WERI-Rb-1 (cell line): ENCODE data around the gene HS3ST4.

ENCODE experiments used
- DNase-seq: peaks from one replicate; pipeline ENCODE4 v3.0.0-alpha.2; 2020
- H3K27ac ChIP-seq: fragments of 250-450 bp; sonication (Bioruptor Pico); 2 replicates; pipeline ENCODE4 v1.5.1; 2020; ENCODE audit warnings: mild to moderate bottlenecking, moderate library complexity
- H3K27me3 ChIP-seq: fragments of 250-450 bp; sonication (Bioruptor Pico); 2 replicates; pipeline ENCODE4 v1.5.1; 2021; ENCODE audit warnings: mild to moderate bottlenecking, low read depth, moderate library complexity; ENCODE audit not compliant: insufficient read depth, severe bottlenecking
- H3K36me3 ChIP-seq: fragments of 250-450 bp; sonication (Bioruptor Pico); 2 replicates; pipeline ENCODE4 v1.5.1; 2020; ENCODE audit warnings: mild to moderate bottlenecking, moderate library complexity
- H3K4me3 ChIP-seq: 2 replicates; pipeline ENCODE4 v1.5.1; 2011; ENCODE audit warnings: low read depth, mild to moderate bottlenecking, control low read depth, low read length
- H3K9me3 ChIP-seq: fragments of 250-450 bp; sonication (Bioruptor Pico); 2 replicates; pipeline ENCODE4 v1.5.1; 2021; ENCODE audit warnings: mild to moderate bottlenecking, moderate library complexity; ENCODE audit not compliant: severe bottlenecking
- TF ChIP-seq, protein P1 (sequence below): IDR thresholded peaks from 2 replicates; pipeline ENCODE4 v1.5.1; 2011; ENCODE audit warnings: low read depth, mild to moderate bottlenecking, control low read depth, inconsistent platforms, low read length

Gene HS3ST4

DNA sequence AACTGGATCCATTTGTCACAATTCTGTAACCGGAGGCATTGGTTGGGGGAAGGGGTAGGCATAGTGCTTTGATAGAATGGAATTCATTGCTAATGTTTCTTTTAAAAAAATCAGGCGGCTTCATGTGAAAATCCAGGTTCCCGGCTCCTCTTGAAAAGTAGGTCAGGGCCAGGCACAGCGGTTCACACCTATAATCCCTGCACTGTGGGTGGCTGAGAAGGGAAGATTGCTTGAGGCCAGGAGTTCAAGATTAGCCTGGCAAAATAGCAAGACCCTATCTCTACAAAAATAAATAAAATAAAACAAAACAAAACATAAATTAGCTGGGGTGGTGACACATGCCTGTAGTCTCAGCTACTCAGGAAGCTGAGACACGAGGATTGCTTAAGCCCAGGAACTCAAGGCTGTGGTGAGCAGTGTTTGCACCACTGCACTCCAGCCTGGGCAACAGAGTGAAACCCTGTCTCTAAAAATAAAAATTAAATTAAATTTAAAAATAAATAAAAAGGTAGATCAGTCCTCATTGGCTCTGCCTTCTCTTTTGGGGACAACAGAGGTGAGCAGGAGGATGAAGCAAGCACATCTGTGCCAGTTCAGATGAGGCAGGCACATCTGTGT lies 466.5 kb downstream of the HS3ST4 start:
- no peak overlapping the region for H3K27ac ChIP-seq
- H3K27me3 ChIP-seq, result no peaks in the 10 kb centered on the region
- no peaks in the 10 kb centered on the region for H3K36me3 ChIP-seq
- H3K4me3 ChIP-seq, result no peak overlapping the region
- DNase-seq, result no peak
- H3K9me3 ChIP-seq, result peaks cover 3% of the 10 kb centered on the region
- TF ChIP-seq, protein P1, sequence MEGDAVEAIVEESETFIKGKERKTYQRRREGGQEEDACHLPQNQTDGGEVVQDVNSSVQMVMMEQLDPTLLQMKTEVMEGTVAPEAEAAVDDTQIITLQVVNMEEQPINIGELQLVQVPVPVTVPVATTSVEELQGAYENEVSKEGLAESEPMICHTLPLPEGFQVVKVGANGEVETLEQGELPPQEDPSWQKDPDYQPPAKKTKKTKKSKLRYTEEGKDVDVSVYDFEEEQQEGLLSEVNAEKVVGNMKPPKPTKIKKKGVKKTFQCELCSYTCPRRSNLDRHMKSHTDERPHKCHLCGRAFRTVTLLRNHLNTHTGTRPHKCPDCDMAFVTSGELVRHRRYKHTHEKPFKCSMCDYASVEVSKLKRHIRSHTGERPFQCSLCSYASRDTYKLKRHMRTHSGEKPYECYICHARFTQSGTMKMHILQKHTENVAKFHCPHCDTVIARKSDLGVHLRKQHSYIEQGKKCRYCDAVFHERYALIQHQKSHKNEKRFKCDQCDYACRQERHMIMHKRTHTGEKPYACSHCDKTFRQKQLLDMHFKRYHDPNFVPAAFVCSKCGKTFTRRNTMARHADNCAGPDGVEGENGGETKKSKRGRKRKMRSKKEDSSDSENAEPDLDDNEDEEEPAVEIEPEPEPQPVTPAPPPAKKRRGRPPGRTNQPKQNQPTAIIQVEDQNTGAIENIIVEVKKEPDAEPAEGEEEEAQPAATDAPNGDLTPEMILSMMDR, result no peak

DNA sequence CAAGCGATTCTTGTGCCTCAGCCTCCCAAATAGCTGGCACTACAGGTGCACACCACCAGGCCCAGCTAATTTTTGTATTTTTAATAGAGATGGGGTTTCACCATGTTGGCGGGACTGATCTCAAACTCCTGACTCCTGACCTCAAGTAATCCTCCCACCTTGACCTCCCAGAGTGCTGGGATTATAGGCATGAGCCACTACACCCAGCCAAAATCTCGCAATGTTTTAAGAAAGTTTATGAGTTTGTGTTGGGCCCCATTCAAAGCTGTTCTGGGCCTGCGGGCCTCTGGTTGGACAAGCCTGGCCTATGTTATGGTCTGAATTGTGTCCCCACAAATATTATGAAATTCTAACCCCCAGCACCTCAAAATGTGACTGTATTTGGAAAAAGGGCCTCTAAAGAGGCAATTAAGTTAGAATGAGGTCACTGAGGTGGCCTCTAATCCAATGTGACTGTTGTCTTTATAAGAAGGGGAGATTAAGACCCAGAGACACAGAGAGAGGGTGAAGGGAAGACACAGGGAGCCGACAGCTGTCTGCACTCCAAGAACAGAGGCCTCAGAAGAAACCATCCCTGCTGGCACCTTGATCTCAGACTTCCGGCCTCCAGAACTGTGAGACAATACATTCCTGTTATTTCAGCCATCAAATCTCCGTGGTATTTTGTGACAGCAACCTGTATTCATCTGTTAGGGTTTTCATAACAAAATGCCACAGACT lies 469.9 kb downstream of the HS3ST4 start:
- Histone ChIP-seq H3K4me3 (no peak overlapping the region), H3K9me3 (peaks cover 3% of the 10 kb centered on the region), H3K27me3 (no peaks in the 10 kb centered on the region), H3K27ac (peak overlapping the region; percentile 88), H3K36me3 (no peaks in the 10 kb centered on the region)
- DNase-seq, result peak; percentile 85
- TF ChIP-seq, protein P1, result no peak

DNA sequence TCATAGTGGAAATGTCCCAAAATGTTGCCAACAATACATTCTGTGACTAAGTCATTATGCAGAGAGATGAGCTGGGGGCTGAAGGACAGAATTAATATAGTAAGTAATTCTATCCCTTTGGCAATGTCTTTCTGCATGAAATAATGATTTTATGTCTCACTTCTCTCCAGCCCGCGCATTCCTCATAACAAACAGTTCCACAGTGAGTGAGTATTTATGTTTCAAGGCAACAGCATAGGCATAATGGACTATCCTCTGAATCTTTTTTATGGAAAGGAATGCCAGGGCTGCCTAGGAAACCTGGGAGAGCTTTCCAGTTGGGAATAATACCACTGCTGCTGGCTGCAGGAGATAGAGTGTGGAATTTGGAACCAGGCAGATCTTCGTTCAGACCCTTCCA lies 477.7 kb downstream of the HS3ST4 start:
- TF ChIP-seq, protein P1, result no peak
- no peaks in the 10 kb centered on the region for H3K27me3 ChIP-seq
- no peak overlapping the region for H3K4me3 ChIP-seq
- no peak overlapping the region for H3K27ac ChIP-seq
- no peak for DNase-seq
- H3K9me3 ChIP-seq, result peaks cover 2% of the 10 kb centered on the region
- no peaks in the 10 kb centered on the region for H3K36me3 ChIP-seq

DNA sequence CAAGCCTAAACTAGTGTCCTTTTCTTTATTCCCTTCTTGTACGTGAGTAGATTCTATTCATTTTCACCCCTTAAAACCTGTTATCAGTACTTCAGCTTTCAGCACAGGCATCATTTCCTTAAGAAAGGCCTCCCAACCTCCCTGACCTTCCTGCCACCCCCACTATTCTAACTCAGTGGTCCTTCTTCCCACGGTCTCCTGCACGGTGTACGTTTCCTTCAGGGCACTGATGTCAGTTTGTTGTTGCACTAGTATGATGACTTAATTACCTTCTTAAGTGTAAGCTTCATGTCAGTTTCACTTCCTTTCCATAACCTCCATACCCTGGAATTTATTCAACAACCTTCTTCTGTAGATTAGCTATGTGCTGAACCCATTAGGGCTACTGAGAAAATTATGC lies 484.2 kb downstream of the HS3ST4 start:
- Histone ChIP-seq H3K27ac (no peak overlapping the region), H3K27me3 (no peaks in the 10 kb centered on the region), H3K4me3 (no peak overlapping the region), H3K36me3 (no peaks in the 10 kb centered on the region), H3K9me3 (no peaks in the 10 kb centered on the region)
- TF ChIP-seq, protein P1, result no peak
- no peak for DNase-seq

DNA sequence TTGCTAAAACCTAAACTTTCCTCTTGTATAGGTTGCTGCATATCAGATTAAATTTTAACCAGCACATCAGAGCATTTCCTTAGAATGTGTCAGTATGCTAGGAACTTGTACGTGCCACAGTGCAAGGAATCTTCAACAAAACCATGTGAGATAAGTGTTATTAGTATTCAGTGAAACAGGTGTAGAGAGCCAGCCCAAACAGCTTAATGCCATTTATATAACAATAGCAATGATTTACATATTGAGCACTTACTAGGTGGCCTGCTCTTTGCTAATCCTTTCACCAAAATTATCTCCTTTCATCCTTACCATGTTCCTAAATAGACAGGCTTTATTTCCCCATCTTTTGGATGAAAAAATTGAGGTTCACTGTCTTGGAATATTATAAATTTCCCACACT lies 485.7 kb downstream of the HS3ST4 start:
- DNase-seq, result no peak
- Histone ChIP-seq H3K36me3 (no peaks in the 10 kb centered on the region), H3K27ac (no peak overlapping the region), H3K9me3 (no peaks in the 10 kb centered on the region), H3K27me3 (no peaks in the 10 kb centered on the region), H3K4me3 (no peak overlapping the region)
- TF ChIP-seq, protein P1, result no peak
